HepG2 (cell line): ENCODE measurements around the gene TMEM231. TPM values are rescaled to one million over a fixed set of nuclear protein-coding genes. Genes with fewer than 3 reads are reported as not detected.

ENCODE experiments used
- ATAC-seq: fragments of 200-7000 bp; cut with Tn5 transposase; 3 replicates; pipeline ENCODE4 v1.9.1; 2020; ENCODE audit warnings: mild to moderate bottlenecking, moderate library complexity
- BruUV-seq: library from RNA; stranded (reverse); fragments of 400-500 nt; replicated peaks from 2 replicates; lab custom pipeline; 2021; lab: Mats Ljungman, UMichigan
- CTCF ChIA-PET: fragments of 300-600 bp; formaldehyde crosslinking; extraction: SDS; loops from one replicate; lab custom pipeline; 2021; ENCODE audit warnings: low total read pairs, inconsistent platforms, low intra/inter-chr PET ratio; lab: Yijun Ruan, JAX
- POLR2A ChIA-PET: fragments of 350-600 bp; sonication (Branson Sonifier 250); formaldehyde crosslinking; loops from one replicate; lab custom pipeline; 2020; ENCODE audit warnings: antibody characterized with exemption, inconsistent platforms; lab: Yijun Ruan, JAX
- DNase-seq: peaks from one replicate; pipeline ENCODE4 v3.0.0-alpha.2; 2015; ENCODE audit warnings: low spot score
- FAIRE-seq: peaks from 3 replicates; lab custom pipeline; 2011; peaks lifted over from hg19 to GRCh38; lab: Jason Lieb, UNC
- H2AFZ ChIP-seq: one replicate; pipeline ENCODE4 v1.6.1; 2011; ENCODE audit warnings: low read length, inconsistent platforms
- H3K27ac ChIP-seq: fragments of 300-600 bp; 3 replicates; pipeline ENCODE4 v1.8.0; 2011; ENCODE audit warnings: mixed run types, mild to moderate bottlenecking, mixed read lengths, low read length, inconsistent platforms; ENCODE audit not compliant: insufficient read depth; ENCODE audit errors: extremely low read length
- H3K27me3 ChIP-seq, 2 experiments: fragments of 200-600 bp in 1 of 2; 2 replicates in 1 of 2; 3 replicates in 1 of 2; pipeline versions ENCODE4 v1.6.0 to v1.8.0; 2011; ENCODE audit warnings: low read length in 2 of 2, mild to moderate bottlenecking in 2 of 2, moderate library complexity in 2 of 2, inconsistent platforms in 1 of 2; ENCODE audit not compliant: insufficient read depth in 2 of 2, control insufficient read depth in 1 of 2
- H3K36me3 ChIP-seq, 2 experiments: fragments of 200-600 bp in 1 of 2; replicated peaks in 1 of 2; 2 replicates in 1 of 2; 3 replicates in 1 of 2; pipeline versions ENCODE4 v1.5.1 to v1.8.0; 2011; ENCODE audit warnings: low read length in 2 of 2, inconsistent platforms in 1 of 2; ENCODE audit not compliant: insufficient read depth in 2 of 2, control insufficient read depth in 1 of 2
- H3K4me1 ChIP-seq: 2 replicates; pipeline ENCODE4 v1.5.1; 2012; ENCODE audit warnings: low read length, inconsistent platforms; ENCODE audit not compliant: insufficient read depth
- H3K4me2 ChIP-seq: 2 replicates; pipeline ENCODE4 v1.6.0; 2011; ENCODE audit warnings: low read depth, low read length, inconsistent platforms
- H3K4me3 ChIP-seq, 3 experiments: fragments of 200-600 bp in 1 of 3; sonication (generic), shearing (Covaris generic) in 1 of 3; replicated peaks in 1 of 3; 2 replicates each; pipeline ENCODE4 v1.5.1; 2011 to 2016; ENCODE audit warnings: low read length in 3 of 3, inconsistent platforms in 2 of 3, low read depth in 2 of 3, mild to moderate bottlenecking in 2 of 3, control low read depth in 1 of 3, mixed read lengths in 1 of 3; ENCODE audit not compliant: insufficient read depth in 1 of 3
- H3K79me2 ChIP-seq: one replicate; pipeline ENCODE4 v1.6.1; 2011; ENCODE audit warnings: low read length, inconsistent platforms; ENCODE audit not compliant: insufficient read depth
- H3K9ac ChIP-seq: 2 replicates; pipeline ENCODE4 v1.6.0; 2011; ENCODE audit warnings: mild to moderate bottlenecking, low read depth, low read length, inconsistent platforms; ENCODE audit not compliant: insufficient read depth
- H3K9me3 ChIP-seq: 2 replicates; pipeline ENCODE4 v1.5.1; 2012; ENCODE audit warnings: mild to moderate bottlenecking, low read length
- H4K20me1 ChIP-seq: 2 replicates; pipeline ENCODE4 v1.6.0; 2011; ENCODE audit warnings: inconsistent platforms, mild to moderate bottlenecking, low read length, moderate library complexity; ENCODE audit not compliant: insufficient read depth
- CHCHD3 ChIP-seq: sonication (generic); formaldehyde crosslinking; IDR thresholded peaks from 2 replicates; pipeline ENCODE4 v1.8.0; 2022; ENCODE audit warnings: mild to moderate bottlenecking, missing genetic modification reagents, moderate library complexity
- MBNL3 ChIP-seq: fragments of 250-450 bp; sonication (Bioruptor Pico); conservative IDR thresholded peaks from 2 replicates; pipeline ENCODE4 v1.8.0; 2022; ENCODE audit warnings: mild to moderate bottlenecking, inconsistent platforms
- MXD4 ChIP-seq: IDR thresholded peaks from 2 replicates; pipeline ENCODE4 v1.6.1; 2016; ENCODE audit warnings: mild to moderate bottlenecking, missing biosample characterization, missing genetic modification reagents
- POLR2AphosphoS2 ChIP-seq: IDR thresholded peaks from 2 replicates; pipeline ENCODE4 v1.6.1; 2011; ENCODE audit warnings: low read depth, low read length, improper control_type of control experiment
- ZFP36L1 ChIP-seq: sonication (generic); formaldehyde crosslinking; IDR thresholded peaks from 2 replicates; pipeline ENCODE4 v1.8.0; 2022; ENCODE audit warnings: mild to moderate bottlenecking, missing genetic modification reagents, moderate library complexity
- ZNF333 ChIP-seq: sonication (generic); formaldehyde crosslinking; IDR thresholded peaks from 2 replicates; pipeline ENCODE4 v1.4.0; 2020; ENCODE audit warnings: mild to moderate bottlenecking, missing genetic modification reagents, borderline replicate concordance
- ZNF33A ChIP-seq: sonication (generic); formaldehyde crosslinking; IDR thresholded peaks from 2 replicates; pipeline ENCODE4 v1.5.1; 2020; ENCODE audit warnings: missing genetic modification reagents, mild to moderate bottlenecking, moderate library complexity, borderline replicate concordance
- ZNF451 ChIP-seq: sonication (generic); formaldehyde crosslinking; IDR thresholded peaks from 2 replicates; pipeline ENCODE4 v1.5.0; 2020; ENCODE audit warnings: mild to moderate bottlenecking, missing genetic modification reagents
- ZNF607 ChIP-seq: sonication (generic); formaldehyde crosslinking; IDR thresholded peaks from 2 replicates; pipeline ENCODE4 v1.5.1; 2020; ENCODE audit warnings: missing genetic modification reagents, mild to moderate bottlenecking, borderline replicate concordance
- ZNF878 ChIP-seq: sonication (generic); formaldehyde crosslinking; IDR thresholded peaks from 2 replicates; pipeline ENCODE4 v1.8.1; 2023; ENCODE audit warnings: mild to moderate bottlenecking, missing genetic modification reagents, moderate library complexity
- WGBS: methylation state at CpG from one replicate; pipeline ENCODE4 v1.1.6; 2017; ENCODE audit warnings: low lambda C conversion rate; 5-methylcytosine and 5-hydroxymethylcytosine counted together
- in situ Hi-C: cut with HindIII; loops from 2 replicates; pipeline ENCODE4 v1.10.0; 2017; ENCODE audit warnings: low pct_unique_long_range_greater_than_20kb; ENCODE audit not compliant: extremely low pct_ligation_motif_present
- intact Hi-C: fragments of 100-400 bp; cut with micrococcal nuclease; formaldehyde crosslinking; loops from one replicate; pipeline ENCODE4 v1.10.0; 2022; ENCODE audit not compliant: unreplicated experiment
- polyA plus RNA-seq, 8 experiments: library from polyadenylated mRNA; depleted of rRNA in 3 of 8; stranded (reverse) in 7 of 8; unstranded in 1 of 8; fragments of >200 nt; fragmentation: Illumina TruSeq in 4 of 8; extraction: Trizol in 4 of 8; gene quantifications; 2 replicates each; pipeline versions ENCODE4 v1.2.1 to v1.2.3, GENCODE V29; 2011 to 2016; ENCODE audit warnings: low read depth in 4 of 8, missing spikeins in 1 of 8, mixed read lengths in 1 of 8; ENCODE audit not compliant: insufficient read depth in 1 of 8
- total RNA-seq, 5 experiments: library from RNA; depleted of rRNA; stranded (reverse); fragments of >200 nt; fragmentation: Illumina TruSeq; extraction: Trizol; gene quantifications; 2 replicates each; pipeline ENCODE4 v1.2.3, GENCODE V29; 2016; ENCODE audit warnings: low read depth in 1 of 5

Gene TMEM231
- total and polyA plus RNA-seq, 2 of the 13 experiments (the other 11 are each of a cell fraction or from before 2014, with no cell fraction given), result 3.5 to 7.4 TPM

DNA sequence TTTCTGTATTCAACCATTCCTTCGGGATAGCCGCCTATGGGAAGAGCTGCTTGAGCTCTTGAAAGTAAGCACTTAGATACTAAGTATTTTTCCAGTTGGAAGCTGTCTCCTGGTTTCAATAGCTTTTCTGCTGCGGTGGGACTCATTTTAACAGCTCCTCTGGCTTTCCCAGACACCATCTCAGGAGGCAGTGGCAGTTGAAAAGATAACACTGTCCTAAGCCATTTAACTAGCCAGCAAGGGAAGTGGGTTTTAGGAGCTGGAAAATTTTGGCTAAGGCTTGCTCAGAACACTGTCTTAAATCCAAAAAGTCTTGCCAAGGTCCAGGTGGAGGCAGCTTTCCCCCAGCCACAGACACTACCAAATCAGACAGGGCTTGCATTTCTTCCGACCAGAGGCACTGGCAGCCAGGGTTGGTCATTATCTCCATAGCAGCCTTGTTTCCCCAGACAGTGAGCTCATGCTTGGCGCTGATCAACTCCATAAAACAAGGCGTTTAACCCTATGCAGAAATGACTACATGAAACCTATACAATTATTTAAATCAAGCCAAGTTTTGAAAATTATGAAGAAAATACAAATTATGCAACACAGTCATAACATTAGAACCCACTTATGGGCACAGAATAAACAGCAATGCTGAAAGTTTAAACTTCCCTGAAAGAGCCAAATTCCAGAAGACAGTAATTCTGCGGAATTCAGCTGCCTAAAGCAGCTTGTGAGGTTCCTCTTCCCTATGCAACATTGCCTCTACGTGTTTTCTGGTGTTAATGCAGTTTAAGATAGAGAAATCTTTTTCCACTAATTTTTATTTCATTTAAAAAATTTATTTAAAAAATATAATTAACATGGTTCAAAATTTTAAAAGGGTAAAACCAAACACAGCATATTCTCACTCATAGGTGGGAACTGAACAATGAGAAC lies 35.1 kb upstream of the TMEM231 start:
- Histone ChIP-seq H4K20me1 (no peaks in the 10 kb centered on the region), H3K4me3 (no peak overlapping the region), H3K27ac (no peak overlapping the region)
- 97% methylated on average over 8 of the region's 8 CpGs for WGBS
- DNase-seq, result no peak
- intact Hi-C loops, result loop anchor here (5.0 kb wide), 1 partner anchor 34 kb away; the partner anchor contains the start of gene TMEM231
- POLR2A ChIA-PET, result no interaction called here
- no peak for TF ChIP-seq ZNF607
- TF ChIP-seq ZFP36L1 (CRISPR knock-in tag), result no peak
- TF ChIP-seq, all 625 proteins: peak for 0
- CTCF ChIA-PET, result no interaction called here
- in situ Hi-C loops, result no loop called here
- no peaks in the 10 kb centered on the region for H3K9me3 ChIP-seq
- BruUV-seq, result no TSS peak
- H2AFZ ChIP-seq, result no peak overlapping the region
- no peaks in the 10 kb centered on the region; a peak in 1 of 5 replicates for H3K36me3 ChIP-seq
- no peak for FAIRE-seq
- no peak for ATAC-seq
- H3K4me2 ChIP-seq, result no peak overlapping the region
- no peak overlapping the region for H3K9ac ChIP-seq
- peaks cover 20% of the 10 kb centered on the region for H3K4me1 ChIP-seq
- no peaks in the 10 kb centered on the region for H3K27me3 ChIP-seq
- no peaks in the 10 kb centered on the region for H3K79me2 ChIP-seq

DNA sequence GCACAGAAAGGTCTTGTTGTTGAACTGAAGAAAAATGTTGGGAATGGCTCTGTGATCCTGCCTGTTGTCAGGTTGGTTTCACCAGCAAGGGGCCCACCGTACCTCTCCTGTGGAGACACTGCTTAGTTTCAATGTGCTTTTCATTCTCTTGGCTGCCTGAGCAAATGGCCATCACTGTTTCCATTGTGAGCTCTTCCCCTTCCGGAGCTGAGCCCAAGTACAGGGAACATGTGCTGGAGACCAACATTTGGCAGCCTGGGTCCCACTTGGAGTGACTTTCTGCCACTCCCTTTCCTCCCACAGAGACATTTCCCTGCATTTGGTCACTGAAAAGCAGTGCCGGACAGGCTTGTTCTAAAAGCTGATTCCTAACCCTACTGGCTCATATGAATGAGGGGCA lies 33.3 kb upstream of the TMEM231 start:
- H3K27me3 ChIP-seq, result no peaks in the 10 kb centered on the region
- H3K4me2 ChIP-seq, result no peak overlapping the region
- no peak overlapping the region for H3K9ac ChIP-seq
- no peaks in the 10 kb centered on the region; a peak in 1 of 5 replicates for H3K36me3 ChIP-seq
- no TSS peak for BruUV-seq
- no peak overlapping the region for H2AFZ ChIP-seq
- POLR2A ChIA-PET, result no interaction called here
- no peaks in the 10 kb centered on the region for H3K9me3 ChIP-seq
- TF ChIP-seq ZNF33A (no peak), ZNF878 (CRISPR knock-in tag) (no peak), ZNF451 (no peak), POLR2AphosphoS2 (no peak), CHCHD3 (CRISPR knock-in tag) (no peak), MBNL3 (CRISPR knock-in tag) (no peak), MXD4 (CRISPR knock-in tag) (no peak), ZNF333 (CRISPR knock-in tag) (no peak)
- DNase-seq, result no peak
- H4K20me1 ChIP-seq, result no peaks in the 10 kb centered on the region
- intact Hi-C loops (no loop called here), in situ Hi-C loops (no loop called here)
- ATAC-seq, result no peak
- whole genome bisulfite sequencing, result 87% methylated on average over 3 of the region's 3 CpGs
- H3K4me1 ChIP-seq, result peaks cover 12% of the 10 kb centered on the region
- no peak overlapping the region for H3K4me3 ChIP-seq
- CTCF ChIA-PET, result no interaction called here
- no peak for FAIRE-seq
- H3K79me2 ChIP-seq, result no peaks in the 10 kb centered on the region
- no peak overlapping the region for H3K27ac ChIP-seq
